Gastrocnemius medialis (tissue), 4 donors: ENCODE results near the gene ME3.

Source experiments
- CTCF ChIP-seq, 5 experiments: fragments of 450-650 bp in 3 of 5; fragments of 200-600 bp in 2 of 5; sonication (generic) in 2 of 5; IDR thresholded peaks in 4 of 5; conservative IDR thresholded peaks in 1 of 5; 1 replicate in 4 of 5; 2 replicates in 1 of 5; pipeline ENCODE4 v1.5.1; 2016 to 2019; ENCODE audit warnings: antibody characterized with exemption in 5 of 5, mild to moderate bottlenecking in 3 of 5, moderate library complexity in 3 of 5
- POLR2A ChIP-seq, 2 donors: fragments of 450-650 bp; IDR thresholded peaks; one replicate each; pipeline ENCODE4 v1.6.1; 2017; ENCODE audit warnings: antibody characterized with exemption in 2 of 2, mild to moderate bottlenecking in 2 of 2, moderate library complexity in 2 of 2

- no peak for TF ChIP-seq CTCF (IDR thresholded peaks at IDR 0.05 in 4 of 5, conservative IDR thresholded peaks at IDR 0.05 in 1 of 5)
- TF ChIP-seq POLR2A (IDR thresholded peaks at IDR 0.05), result no peak
These were observed 80.3 kb downstream of the ME3 start for GRCh38 chr11:86592047-86592591.
